ENCODE measurements around the gene CACNB1.

Gene CACNB1

DNA sequence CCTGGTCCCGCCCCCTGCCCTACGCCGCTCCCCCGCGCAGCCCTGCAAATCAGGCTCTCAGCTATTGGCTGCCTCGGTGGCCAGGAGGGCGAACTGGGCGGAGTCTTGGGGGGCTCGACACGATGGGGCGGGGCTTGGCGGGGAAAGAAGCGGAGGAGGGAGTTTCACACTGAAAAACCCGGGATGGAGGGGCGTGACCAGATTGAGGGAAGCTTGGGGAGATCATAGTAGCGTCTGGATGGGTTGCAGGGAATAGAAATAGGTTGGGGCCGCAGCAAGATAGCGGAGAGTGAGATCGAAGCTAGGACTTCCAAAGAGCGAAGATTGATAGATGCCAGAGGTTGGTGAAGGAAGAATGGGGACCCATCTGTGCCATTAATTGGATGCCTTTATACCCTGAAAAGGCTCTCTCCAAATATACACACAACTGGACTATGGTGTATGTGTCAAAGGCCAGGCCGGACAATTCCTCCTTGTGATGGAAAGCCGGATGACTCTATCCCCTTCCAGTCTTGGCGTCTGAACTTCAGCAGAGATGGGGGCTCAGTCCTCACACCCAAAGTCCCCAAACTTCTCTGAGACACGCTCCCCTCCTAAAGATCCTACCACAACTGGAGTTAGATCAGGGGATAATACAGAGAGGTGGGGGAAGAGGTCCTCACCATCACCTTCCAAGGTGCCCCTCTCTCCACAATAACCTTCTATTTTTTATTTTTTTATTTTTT, 28.7 kb upstream of the CACNB1 start:
- FAIRE-seq = no peak
- DNase-seq (ENCODE audit: low spot score) = no peak

DNA sequence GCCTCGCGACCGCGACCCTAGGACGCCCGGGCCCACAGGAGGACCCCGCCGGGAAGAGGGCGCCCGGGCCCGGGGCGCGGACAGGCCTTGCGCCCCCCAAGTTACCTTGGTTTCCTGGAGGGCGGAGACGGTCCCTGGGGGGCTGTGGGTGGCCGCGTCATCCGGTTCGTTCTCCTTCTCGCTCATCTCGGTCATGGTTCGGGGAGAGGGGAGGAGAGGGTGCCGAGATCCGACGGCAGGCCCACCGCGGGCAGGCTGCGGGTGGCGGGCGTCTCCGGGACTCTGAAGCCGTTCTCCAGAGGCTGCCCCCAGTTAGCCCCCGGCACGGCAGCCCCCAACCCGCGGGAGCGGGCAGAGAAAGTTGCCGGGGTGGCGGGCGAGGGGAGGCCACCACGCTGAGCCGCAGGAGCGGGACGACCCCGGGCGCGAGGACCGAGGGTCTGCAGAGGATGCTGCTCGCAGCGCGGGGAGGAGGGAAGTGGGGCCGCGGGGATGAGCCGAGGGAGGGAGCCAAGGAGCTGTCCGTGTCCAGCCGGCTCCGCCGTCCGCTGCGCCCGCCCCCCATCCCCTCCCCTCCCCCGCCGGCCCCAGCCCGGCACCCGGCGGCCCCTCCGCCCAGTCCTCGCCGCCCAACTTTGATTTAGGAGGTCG, 28.0 kb upstream of the CACNB1 start, which contains the start of gene STAC2:
TSS of gene STAC2 (minus strand) at position 638 of the 651 bp plus-strand sequence. CDS start at position 195, 443 bp downstream.
- FAIRE-seq = no peak

DNA sequence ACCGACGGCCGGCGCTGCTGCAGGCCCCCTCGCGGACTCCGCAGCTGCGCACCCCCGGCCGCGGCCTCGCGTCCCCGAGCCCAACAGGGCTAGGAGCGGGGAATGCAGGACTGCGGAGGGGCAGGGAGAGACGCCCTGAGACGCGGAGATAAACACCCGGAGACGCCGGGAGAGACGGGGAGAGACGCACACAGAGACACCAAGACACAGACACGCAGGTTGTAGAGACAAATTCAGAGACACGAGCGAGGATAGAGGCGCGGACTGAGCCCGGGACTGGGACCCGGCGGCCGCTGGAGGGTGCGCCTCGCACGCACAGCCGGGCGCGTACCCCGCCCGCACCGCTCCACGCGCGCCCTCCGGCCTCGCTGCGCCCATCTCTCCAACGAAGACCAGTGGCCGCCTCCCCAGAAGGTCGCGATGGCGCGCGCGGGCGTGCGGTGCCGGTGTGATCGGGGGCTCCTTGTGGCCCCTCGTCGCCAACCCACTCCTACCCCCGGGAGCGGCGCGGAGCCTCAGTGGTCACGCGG, 27.4 kb upstream of the CACNB1 start:
- no peak for FAIRE-seq
- no peak for DNase-seq (ENCODE audit: low spot score)

More for the DNA sequence above, 28.0 kb upstream of the CACNB1 start, which contains the start of gene STAC2:
- DNase-seq (ENCODE audit: low spot score) = no peak

DNA sequence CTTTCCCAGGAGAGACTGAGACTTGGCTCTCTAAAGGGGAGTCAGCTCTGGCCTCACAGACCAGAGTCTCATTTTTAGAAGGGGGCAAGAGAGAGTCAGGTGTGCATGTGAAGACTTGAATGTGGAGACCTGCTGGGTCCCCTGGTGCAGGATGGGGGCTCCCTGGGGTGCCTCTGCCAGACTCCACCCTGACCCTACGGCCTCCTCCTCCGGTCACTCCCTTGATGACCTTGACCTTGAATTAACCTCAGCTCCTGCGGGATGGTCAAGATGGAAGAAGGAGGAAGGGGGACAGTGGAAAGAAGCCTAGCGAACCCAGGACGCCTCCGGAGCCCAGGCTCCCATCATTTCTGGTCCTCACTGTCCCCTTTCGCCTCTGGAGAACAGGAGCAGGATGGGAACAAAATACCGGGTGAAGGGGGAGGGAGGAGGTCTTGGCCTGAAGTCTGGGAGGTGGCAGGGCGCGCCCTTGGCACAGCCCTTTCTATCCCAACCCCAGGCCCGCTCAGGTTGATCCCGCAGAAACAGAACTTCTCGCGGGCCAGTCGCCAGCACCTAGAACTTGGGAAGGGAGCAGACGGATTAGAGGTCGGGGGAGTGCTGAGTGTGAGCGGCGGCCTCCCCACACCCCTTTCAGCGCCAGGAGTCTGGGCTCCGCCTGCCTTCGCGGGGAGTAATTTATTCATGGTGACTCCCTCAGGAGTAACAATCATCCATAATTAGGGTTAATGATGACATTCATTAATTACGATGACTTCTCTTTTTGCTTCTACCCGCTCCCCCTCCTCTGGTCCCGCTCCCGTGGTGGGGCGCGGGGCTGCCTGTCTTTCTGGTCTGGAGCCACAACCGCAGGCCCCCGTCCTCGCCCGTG, 26.7 kb upstream of the CACNB1 start:
- DNase-seq (ENCODE audit: low spot score) = no peak
- FAIRE-seq = no peak

DNA sequence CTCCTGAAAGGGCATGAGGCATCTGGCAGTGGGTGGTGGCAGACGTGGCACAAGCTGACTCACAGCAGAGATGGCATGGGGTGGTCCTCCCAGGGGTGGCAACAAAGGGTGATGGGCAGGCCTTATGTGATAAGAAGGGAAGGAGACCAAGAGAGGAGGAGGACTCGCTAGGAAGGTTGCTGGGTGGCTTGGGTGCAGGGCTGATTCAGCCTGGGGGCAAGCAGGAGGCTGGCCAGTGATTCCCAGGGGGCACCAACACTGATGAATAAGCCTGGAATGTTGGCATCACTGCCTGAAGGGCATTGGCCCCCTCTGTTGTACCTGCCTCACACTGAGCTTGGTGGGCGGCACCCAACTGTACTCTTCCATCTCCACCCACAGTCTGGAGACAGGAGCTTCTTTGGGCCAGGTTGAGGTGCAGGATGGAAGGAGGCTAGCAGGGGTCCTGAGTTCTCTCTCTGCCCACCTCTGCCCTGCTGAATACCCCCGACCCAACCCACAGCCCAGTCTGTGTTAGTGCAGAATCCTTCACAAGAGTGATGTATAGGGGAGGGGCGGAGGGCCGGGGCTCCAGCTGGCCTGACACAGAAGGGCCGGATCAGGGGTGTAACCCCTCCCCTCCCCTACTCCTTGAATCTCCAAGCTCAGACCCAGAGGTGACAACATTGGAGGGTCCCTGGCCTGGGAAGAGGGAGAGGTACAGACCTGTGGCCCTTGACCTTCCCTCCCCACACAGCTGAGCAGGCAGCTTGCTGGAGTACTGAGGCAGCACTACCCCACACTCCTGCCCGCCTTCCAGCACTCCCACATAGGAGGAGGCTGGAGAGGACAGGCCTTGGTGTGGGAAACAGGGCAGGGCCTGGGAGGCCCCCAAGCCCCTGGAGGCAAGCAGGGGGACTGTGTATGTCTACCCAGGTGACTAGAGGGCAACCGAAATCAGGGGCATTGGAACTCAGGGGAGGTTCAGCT, 25.7 kb upstream of the CACNB1 start:
- DNase-seq (ENCODE audit: low spot score) = no peak

DNA sequence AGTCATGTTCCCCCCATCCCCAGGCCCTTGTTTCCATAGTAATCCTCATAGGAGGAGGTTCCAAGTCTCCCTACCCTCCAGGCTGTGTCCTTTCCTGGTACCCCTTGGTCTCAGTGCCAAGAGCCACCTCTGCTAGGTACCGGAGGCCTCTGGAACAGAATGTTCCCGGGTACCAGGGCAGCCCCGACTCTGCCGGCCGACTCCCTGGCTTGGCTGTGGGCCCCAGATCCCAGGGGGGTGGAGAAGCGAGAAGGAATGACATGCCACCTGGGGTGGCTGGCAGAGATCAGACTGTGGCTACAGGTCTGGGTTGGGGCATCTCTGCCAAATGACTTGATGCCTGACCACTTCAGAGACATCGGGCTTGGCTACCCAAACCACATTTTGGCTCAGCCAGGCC, 24.7 kb upstream of the CACNB1 start:
- no peak for DNase-seq (ENCODE audit: low spot score)
- no peak for FAIRE-seq

More for the DNA sequence above, 25.7 kb upstream of the CACNB1 start:
- FAIRE-seq = no peak

DNA sequence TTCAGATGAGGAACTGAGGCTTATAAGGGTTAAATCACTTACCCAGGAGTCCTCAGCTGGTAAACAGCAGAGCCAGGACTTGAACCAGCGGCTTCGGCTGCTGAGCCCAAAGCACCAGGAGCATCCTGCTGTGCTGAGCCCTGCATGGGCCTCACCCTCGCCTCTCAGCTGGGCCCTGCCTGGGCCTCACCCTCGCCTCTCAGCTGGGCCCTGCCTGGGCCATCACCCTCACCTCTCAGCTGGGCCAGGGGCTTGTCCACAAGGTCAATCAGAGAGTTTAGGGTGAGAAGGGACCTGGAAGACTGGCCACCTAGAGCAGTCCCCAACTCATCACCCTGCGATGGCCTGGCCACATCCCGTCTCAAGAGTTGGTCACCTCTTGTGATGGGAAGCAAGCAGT, 24.1 kb upstream of the CACNB1 start:
- FAIRE-seq (peak; percentile 37), DNase-seq (ENCODE audit: low spot score) (no peak)

DNA sequence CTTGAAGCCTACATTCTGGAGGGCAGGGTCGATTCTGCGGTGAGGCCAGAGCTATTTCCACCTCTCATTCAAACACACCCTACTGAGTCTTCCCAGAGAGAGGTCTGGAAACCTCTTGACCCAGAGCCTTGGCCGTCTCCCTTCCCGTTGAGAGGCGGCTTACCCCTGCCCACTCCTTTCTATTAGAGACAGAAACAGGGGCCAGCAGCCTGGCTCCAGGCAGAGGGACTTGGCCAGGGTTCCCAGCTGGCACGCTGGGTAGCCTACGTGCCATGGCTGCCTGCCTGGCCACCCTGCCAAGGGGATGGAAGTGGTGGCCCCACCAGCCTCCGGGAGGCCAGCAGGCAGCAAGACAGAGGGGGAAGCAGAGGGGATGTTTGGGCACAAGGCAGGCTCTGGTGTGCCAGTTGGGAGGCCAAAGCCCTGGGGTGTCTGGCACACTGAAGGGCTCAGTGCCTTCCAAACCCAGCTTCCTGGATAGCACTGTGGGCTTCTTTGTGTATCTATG, 22.2 kb upstream of the CACNB1 start:
- DNase-seq (ENCODE audit: low spot score) (no peak), FAIRE-seq (no peak)

DNA sequence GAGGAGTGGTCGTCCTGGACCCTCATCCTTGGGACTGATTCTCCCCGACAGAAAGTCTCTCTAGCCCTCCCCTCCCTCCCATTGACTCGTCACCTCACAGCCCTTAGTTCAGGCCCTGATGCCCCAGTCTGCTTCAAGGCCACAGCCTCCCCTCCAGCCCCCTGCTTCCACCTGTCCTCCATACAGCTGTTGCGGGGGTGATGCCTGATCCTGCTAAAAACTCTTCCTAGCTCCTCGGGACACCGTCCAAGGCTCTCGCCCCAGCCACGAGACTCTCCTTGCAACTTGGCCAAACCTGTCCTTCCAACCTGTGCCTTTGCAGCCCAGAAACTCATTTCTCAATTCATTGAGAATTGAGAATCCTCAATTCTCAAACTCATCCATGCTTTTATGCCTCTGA, 21.4 kb upstream of the CACNB1 start:
- no peak for FAIRE-seq
- no peak for DNase-seq (ENCODE audit: low spot score)

DNA sequence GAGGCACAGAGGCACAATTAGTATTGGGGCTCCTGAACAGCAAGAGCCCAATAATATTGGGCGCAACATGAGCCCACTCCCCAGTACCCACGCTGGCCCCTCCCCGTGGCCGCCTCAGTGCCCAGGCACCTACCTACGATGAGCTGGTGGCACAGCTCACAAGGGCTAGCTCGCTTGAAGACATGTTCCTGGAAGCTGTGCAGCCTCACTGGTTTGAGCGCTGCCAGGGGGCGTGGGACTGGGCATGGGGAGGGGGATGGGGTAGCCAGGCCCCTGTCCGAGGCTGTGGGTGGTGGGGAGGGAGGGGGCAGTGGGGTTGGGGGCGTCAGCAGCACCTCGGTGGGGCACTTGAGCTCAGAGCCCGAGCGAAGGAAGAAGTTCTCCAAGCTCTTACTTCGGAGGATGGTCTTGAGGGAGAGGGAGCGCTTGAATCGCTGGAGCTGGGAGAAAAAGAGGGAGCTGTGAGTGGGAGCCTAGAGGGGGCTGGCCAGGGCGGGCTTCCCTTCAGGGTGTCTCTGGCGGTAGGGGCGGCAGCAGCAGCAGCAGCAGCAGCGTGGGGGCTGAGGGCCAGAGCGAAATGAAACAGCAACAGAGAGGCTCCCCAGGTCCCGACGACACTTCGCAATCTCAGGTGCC, 20.4 kb upstream of the CACNB1 start:
- FAIRE-seq (no peak), DNase-seq (ENCODE audit: low spot score) (no peak)

DNA sequence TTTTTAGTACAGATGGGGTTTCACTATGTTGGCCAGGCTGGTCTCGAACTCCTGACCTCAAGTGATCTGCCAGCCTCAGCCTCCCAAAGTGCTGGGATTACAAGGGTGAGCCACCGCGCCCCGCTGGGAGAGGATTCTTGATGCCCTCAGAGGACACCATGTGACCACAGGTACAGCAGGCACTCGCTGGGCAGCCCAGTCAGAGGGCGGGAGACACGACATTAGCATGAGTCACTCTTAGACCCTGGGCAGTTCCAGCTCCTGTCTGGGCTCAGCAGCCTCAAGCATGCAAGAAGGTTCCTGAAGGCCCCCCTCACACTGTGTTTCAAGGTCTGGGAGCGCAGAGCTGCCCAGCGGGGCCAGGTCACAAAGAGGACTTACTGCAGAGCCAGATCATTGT, 16.4 kb upstream of the CACNB1 start:
- DNase-seq (ENCODE audit: low spot score) = peak; percentile 88
- FAIRE-seq = no peak

DNA sequence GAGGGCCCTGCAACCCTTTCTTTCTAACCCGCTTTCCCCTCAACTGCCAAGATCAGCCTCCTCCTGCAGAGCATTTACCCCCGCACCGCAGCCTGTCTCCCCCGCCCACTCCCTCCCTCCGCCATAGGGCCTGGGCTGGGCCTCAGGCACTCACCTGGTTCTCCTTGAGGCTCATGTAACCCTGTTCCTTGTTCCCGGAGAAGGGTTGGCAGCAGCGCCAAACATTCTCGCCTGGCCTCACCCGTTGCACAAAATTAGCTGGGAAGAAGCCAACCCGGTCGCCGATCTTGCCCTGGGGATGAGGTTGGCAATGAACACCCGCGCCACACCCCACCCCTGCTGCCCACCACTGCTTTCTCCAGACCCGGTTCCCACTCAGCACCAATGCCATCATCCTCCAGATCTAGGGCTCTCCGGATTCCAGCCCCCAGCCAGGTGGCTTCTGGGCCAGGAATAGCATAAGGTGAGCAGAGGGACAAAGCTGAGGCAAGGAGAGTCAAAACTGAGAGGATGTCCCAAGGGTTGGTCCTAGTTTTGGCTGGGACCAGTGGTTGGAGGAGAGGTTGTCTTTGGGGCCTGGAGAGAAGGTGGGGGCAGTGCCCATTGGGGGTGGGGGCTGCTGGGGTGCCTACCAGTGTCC, 15.5 kb upstream of the CACNB1 start:
- FAIRE-seq = no peak
- no peak for DNase-seq (ENCODE audit: low spot score)

DNA sequence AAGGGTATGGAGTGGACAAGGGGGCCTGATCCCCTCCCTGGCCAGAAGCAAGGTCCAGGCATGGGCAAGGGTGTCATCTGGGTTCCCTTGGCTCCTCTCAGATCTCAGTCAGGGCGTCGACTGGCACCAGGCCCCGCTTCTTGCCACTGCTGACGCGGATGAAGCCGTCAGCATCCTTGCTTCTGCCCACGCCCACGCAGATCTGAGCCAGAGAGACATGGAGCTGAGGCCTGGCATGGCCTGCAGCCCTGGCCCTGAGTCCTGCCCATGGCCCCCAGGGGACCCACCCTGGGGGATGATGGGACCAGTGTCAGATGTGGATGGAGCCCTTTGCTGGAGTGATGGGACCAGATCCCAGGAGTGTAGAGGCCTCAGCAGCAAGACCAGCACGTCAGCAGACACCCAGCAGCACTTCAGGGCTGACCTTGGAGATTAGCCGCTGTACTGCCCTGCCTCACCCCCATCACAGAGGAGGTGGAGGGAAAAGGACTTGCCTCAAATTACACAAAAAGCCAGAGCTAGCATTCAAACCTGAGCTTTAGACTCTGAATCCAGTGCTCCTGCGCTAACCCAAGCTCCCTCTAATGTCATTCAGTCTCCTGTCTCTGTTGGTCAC, 14.8 kb upstream of the CACNB1 start:
- DNase-seq (ENCODE audit: low spot score) (no peak), FAIRE-seq (no peak)

DNA sequence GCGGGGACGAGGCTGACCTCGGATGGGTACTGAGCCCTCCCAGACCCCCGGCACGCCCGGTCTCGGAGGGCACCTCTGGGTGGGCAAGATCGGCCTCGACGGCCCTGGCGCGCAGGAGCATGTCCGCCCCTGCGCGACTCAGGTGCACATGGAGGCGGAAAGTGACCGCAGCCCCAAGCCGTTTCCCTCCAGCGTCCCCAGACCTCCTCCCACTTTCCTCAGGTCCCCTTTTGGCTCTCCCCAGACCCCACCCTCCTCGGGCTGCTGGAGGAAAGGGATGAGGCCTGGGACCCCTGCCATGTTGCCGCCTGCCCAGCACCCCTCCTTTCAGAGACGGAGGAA, 12.6 kb upstream of the CACNB1 start:
- DNase-seq (ENCODE audit: low spot score) (no peak), FAIRE-seq (no peak)

DNA sequence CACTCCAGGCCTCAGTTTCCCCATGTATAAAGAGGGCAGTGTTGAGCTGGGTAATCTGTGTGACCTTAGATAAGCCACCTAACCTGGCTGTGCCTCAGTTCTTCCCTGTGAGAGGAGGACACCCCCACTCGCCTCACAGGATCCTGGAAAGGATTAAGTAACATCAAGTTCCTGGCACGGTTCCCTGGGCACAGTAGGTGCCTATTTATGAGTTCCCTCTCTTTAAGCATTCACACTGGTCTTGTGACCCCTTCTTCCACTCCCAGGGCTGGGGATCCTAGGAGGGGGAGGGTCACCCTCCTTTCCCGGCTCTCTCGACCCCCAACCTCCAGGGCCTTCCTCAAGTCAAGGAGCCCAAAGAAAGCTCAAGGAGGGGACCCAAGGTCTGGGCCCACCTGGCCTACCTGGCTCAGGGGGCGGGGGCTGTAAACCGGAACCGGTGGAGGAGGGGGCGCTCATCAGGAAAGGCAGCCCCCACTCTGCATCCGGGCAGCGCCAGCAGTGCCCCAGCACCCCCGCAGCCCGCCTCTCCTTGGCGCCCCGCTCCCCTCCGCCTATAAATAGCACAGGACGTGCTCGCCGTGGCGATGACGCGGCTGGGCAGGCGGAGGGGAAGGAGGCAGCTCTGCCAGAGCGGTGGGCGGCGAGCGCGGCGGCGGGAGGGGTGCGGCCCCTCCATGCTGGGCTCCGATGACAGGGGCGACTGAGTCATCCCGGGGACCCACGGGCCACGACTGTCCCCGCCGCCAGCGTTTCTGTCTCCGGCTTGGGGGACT, 12.0 kb upstream of the CACNB1 start:
- FAIRE-seq = peak; percentile 91
- peak; percentile 77 for DNase-seq (ENCODE audit: low spot score)

DNA sequence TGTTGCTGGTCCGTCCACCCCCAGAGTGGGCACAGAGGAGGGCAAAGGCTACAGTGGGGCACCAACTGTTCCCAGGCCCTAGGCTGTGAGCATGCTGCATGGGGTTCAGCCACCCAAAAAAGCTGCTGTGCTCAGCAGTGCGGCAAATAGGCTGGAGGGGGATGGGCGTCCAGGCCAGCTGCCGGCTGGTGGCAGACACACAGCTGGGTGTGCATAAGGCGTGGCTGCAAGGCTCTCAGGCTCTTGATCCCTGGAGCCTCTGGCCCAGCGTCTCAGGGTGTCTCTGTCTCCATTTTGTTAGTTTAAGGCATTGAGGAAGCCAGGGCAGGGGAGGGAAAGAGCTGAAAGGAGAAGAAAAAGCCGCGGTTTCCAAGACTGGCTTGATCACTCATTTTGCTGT, 11.4 kb upstream of the CACNB1 start:
- FAIRE-seq (no peak), DNase-seq (ENCODE audit: low spot score) (no peak)

DNA sequence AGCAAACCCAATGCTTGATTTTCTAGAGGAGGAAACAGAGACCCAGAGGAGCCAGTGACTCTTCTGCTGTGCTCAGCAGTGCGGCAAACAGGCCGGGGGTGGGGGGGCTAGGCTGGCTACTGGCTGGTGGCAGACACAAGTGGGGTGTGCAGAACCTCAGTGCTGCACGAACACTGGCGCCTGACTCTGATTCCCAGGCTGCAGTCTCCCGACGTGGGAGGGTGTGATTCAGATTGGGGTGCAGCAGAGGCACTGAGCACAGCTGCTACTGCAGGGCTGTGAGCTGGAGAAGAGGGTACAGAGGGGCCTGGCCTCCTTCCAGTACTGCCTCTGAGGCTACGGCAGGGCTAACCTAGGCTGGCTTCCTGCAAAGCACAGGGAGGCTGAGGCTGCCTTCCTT, 10.7 kb upstream of the CACNB1 start:
- FAIRE-seq (no peak), DNase-seq (ENCODE audit: low spot score) (no peak)

DNA sequence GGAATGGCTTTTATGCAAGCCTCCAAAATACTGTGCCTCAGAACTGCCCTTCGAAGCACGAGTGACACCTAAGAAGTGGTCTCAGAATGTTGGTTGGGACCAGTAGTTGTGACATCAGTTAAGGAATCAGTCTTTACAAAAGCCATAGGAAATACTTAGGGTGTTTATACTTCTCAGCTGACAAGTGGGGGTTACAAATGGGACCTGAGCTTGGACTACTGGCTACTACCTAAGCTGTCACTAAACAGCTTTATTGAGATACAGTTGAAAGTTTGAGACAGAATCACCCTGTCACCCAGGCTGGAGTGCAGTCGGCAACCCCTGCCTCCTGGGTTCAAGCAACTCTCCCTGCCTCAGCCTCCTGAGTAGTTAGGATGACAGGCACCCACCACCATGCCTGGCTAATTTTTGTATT, 7.7 kb upstream of the CACNB1 start:
- FAIRE-seq (no peak), DNase-seq (ENCODE audit: low spot score) (no peak)

All from urothelium cell line (cell line).